H1 (cell line): Measurements from ENCODE around the gene PCID2.

ENCODE experiments used
- EZH2 ChIP-seq: fragments of 200-600 bp; sonication (generic); IDR thresholded peaks from 2 replicates; pipeline ENCODE4 v1.7.1; 2012; ENCODE audit warnings: low read depth, mild to moderate bottlenecking, moderate library complexity, low read length, inconsistent platforms; ENCODE audit not compliant: severe bottlenecking
- TAF1 ChIP-seq: IDR thresholded peaks from 2 replicates; pipeline ENCODE4 v1.6.1; 2011; ENCODE audit warnings: mild to moderate bottlenecking, low read depth, low read length
- TF ChIP-seq, protein P1 (sequence below), 3 experiments: IDR thresholded peaks; 1 replicate in 2 of 3; 2 replicates in 1 of 3; pipeline versions ENCODE4 v1.5.1 to v1.6.1; 2011; ENCODE audit warnings: low read length in 3 of 3, mild to moderate bottlenecking in 3 of 3, inconsistent platforms in 2 of 3, low read depth in 1 of 3, moderate library complexity in 1 of 3; ENCODE audit not compliant: insufficient read depth in 1 of 3; ENCODE audit errors: control extremely low read depth in 1 of 3

DNA sequence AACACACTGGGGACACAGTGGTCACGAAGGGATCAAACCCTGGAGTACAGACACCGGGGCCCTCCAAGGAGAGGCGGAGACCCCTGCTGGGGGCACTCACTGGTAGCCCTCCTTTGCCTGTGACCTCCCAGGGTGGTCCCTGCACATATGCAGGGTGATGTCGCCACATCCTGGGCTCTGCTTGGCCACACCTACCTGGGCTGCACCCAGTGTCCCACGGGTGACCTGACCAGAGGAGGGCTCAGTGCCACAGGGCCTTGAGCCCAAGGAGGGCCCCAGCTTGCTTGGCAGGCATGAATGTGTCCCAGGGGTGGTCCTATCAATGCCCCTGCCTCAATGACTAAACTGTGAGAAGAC, 4.1 kb downstream of the PCID2 start:
- TF ChIP-seq TAF1 (no peak), EZH2 (no peak)
- TF ChIP-seq, protein P1, sequence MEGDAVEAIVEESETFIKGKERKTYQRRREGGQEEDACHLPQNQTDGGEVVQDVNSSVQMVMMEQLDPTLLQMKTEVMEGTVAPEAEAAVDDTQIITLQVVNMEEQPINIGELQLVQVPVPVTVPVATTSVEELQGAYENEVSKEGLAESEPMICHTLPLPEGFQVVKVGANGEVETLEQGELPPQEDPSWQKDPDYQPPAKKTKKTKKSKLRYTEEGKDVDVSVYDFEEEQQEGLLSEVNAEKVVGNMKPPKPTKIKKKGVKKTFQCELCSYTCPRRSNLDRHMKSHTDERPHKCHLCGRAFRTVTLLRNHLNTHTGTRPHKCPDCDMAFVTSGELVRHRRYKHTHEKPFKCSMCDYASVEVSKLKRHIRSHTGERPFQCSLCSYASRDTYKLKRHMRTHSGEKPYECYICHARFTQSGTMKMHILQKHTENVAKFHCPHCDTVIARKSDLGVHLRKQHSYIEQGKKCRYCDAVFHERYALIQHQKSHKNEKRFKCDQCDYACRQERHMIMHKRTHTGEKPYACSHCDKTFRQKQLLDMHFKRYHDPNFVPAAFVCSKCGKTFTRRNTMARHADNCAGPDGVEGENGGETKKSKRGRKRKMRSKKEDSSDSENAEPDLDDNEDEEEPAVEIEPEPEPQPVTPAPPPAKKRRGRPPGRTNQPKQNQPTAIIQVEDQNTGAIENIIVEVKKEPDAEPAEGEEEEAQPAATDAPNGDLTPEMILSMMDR (IDR thresholded peaks at IDR 0.05; ENCODE audit: control extremely low read depth in 1 of 3, insufficient read depth in 1 of 3, low read depth in 1 of 3, low read length in 3 of 3) = no peak
